GM12878 (cell line): ENCODE results near the gene ZDHHC7.

Source experiments
- CREM ChIP-seq: IDR thresholded peaks from 2 replicates; pipeline ENCODE4 v1.6.1; 2014; ENCODE audit warnings: antibody characterized with exemption, low read depth
- HDAC6 ChIP-seq: fragments of 200-600 bp; sonication (generic); IDR thresholded peaks from one replicate; pipeline ENCODE4 v1.8.0; 2017; ENCODE audit warnings: antibody characterized with exemption; ENCODE audit not compliant: unreplicated experiment
- RCOR1 ChIP-seq: conservative IDR thresholded peaks from 2 replicates; pipeline ENCODE4 v1.6.1; 2012; ENCODE audit warnings: low read depth, low read length, improper control_type of control experiment
- RUNX3 ChIP-seq: IDR thresholded peaks from 2 replicates; pipeline ENCODE4 v1.6.1; 2012; ENCODE audit warnings: low read length, inconsistent platforms
- TCF3 ChIP-seq: IDR thresholded peaks from 2 replicates; pipeline ENCODE4 v1.6.1; 2012; ENCODE audit warnings: low read depth, mild to moderate bottlenecking, low read length, borderline replicate concordance; ENCODE audit not compliant: insufficient read depth
- ZZZ3 ChIP-seq: IDR thresholded peaks from 2 replicates; pipeline ENCODE4 v1.6.1; 2011; ENCODE audit warnings: low read depth; ENCODE audit not compliant: control insufficient read depth, insufficient read length
- TF ChIP-seq, protein P1 (sequence below), 3 experiments: IDR thresholded peaks in 2 of 3; conservative IDR thresholded peaks in 1 of 3; 2 replicates each; pipeline ENCODE4 v1.5.1; 2011; ENCODE audit warnings: low read depth in 3 of 3, low read length in 3 of 3, mild to moderate bottlenecking in 3 of 3, control low read depth in 2 of 3, moderate library complexity in 2 of 3, inconsistent platforms in 1 of 3, mixed read lengths in 1 of 3; ENCODE audit not compliant: control insufficient read depth in 2 of 3, insufficient read depth in 1 of 3; ENCODE audit errors: extremely low read depth in 1 of 3
- TF ChIP-seq, protein P2 (sequence below): IDR thresholded peaks from 2 replicates; pipeline ENCODE4 v1.6.1; 2012; ENCODE audit warnings: mild to moderate bottlenecking, low read depth, low read length

DNA sequence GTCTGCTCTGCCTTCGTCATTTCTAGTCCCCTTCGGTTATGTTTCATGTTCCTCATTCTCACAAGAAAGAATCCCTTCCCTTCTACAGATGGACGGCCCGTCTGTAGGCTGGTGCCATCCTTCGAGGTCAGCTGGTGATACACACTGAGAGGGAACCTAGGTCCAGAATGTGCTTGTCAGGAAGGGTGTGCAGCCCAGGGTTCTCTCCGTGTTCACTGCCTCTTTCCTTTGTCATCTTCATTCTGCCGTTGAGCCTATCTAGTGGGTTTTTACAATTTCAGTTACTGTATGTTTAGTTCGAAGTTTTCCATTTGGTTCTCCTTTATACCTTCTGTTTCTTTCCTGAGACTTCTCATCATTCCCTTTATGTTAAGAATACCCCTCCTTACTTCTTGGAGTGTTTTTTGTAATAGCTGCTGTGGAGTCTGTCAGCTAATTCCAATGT is 35.2 kb upstream of the ZDHHC7 start:
- TF ChIP-seq, protein P1, sequence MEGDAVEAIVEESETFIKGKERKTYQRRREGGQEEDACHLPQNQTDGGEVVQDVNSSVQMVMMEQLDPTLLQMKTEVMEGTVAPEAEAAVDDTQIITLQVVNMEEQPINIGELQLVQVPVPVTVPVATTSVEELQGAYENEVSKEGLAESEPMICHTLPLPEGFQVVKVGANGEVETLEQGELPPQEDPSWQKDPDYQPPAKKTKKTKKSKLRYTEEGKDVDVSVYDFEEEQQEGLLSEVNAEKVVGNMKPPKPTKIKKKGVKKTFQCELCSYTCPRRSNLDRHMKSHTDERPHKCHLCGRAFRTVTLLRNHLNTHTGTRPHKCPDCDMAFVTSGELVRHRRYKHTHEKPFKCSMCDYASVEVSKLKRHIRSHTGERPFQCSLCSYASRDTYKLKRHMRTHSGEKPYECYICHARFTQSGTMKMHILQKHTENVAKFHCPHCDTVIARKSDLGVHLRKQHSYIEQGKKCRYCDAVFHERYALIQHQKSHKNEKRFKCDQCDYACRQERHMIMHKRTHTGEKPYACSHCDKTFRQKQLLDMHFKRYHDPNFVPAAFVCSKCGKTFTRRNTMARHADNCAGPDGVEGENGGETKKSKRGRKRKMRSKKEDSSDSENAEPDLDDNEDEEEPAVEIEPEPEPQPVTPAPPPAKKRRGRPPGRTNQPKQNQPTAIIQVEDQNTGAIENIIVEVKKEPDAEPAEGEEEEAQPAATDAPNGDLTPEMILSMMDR (IDR thresholded peaks at IDR 0.05 in 2 of 3, conservative IDR thresholded peaks at IDR 0.05 in 1 of 3; ENCODE audit: control insufficient read depth in 2 of 3, extremely low read depth in 1 of 3, insufficient read depth in 1 of 3, low read depth in 3 of 3, low read length in 3 of 3), result no peak
- TF ChIP-seq RUNX3 (no peak), CREM (no peak), RCOR1 (no peak), HDAC6 (no peak), TCF3 (no peak), ZZZ3 (no peak)
- TF ChIP-seq, protein P2, sequence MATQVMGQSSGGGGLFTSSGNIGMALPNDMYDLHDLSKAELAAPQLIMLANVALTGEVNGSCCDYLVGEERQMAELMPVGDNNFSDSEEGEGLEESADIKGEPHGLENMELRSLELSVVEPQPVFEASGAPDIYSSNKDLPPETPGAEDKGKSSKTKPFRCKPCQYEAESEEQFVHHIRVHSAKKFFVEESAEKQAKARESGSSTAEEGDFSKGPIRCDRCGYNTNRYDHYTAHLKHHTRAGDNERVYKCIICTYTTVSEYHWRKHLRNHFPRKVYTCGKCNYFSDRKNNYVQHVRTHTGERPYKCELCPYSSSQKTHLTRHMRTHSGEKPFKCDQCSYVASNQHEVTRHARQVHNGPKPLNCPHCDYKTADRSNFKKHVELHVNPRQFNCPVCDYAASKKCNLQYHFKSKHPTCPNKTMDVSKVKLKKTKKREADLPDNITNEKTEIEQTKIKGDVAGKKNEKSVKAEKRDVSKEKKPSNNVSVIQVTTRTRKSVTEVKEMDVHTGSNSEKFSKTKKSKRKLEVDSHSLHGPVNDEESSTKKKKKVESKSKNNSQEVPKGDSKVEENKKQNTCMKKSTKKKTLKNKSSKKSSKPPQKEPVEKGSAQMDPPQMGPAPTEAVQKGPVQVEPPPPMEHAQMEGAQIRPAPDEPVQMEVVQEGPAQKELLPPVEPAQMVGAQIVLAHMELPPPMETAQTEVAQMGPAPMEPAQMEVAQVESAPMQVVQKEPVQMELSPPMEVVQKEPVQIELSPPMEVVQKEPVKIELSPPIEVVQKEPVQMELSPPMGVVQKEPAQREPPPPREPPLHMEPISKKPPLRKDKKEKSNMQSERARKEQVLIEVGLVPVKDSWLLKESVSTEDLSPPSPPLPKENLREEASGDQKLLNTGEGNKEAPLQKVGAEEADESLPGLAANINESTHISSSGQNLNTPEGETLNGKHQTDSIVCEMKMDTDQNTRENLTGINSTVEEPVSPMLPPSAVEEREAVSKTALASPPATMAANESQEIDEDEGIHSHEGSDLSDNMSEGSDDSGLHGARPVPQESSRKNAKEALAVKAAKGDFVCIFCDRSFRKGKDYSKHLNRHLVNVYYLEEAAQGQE, result no peak
